Stimulated activated CD4-positive, alpha-beta T cell treated with anti-CD3 and anti-CD28 coated beads, Interleukin-2, amount 100 ng/mL, for 48 hours (primary cell): ENCODE data around the gene SULT6B1.
"Not testable (repeated sequence)": the region's sequence is repeated elsewhere in the genome, so short reads cannot be mapped to it uniquely, and the experiment has no call there.

Experiments used
- DNase-seq, 2 donors: peaks; one replicate each; pipeline ENCODE4 v3.0.0-alpha.2; 2020

SULT6B1 gene

DNA sequence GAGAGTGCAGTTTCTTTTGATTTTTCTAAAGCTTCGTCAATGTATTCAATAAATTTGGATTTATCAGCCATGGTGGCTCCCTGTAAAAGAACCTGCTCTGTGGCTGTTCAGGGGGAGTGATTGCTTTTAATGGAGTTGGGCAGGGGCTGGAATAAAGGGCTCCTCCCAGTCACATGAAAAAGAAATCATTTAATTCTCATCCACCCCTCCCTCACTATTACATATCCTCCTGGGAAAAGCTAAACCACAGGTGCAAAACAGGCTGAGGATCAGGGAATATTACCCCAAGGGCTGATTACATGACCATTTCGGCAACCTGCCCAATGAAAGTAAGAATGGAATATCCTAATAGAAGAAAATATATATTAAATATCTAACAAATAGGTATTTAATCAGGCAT lies at the start of gene SULT6B1:
TSS of gene SULT6B1 (minus strand) at position 101 of the 400 bp plus-strand sequence. CDS start at position 71, 30 bp downstream.
- no peak for DNase-seq

DNA sequence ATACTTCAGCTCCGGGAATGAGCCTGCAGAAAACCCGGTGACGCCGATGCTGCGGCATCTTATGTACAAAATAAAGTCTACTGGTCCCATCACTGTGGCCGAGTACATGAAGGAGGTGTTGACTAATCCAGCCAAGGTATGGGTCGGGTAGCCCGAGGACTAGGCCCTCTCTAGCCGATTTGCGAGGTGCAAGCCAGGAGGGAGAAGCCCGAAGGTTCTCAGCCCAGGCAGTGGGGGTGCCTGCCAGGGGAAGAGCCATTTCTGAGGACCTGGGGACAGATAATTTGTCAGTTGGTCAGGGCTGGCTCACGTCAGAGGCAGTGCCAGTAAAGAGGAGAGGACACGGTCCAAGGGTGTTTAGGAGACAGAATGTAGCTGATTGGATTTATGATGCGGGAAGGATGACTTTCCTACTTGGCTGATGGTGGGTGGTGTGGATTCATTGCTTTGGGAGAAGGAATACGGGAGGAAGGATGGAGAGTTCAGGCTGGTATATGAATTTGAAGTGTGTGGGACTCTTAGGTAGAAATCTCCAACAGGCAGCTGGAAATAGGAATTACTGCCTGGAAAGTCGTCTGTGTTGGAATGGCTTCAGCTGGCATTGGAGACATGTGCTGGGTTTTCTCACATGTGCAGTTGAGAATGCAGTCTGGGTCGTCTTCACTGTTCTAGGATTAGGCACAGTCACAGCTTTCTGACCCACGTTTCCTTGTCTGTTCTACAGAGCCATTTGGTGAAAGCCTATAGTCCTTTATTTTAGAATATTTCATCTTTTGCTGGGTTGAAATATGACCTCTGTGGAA lies 43.9 kb upstream of the SULT6B1 start:
- DNase-seq = no peak

DNA sequence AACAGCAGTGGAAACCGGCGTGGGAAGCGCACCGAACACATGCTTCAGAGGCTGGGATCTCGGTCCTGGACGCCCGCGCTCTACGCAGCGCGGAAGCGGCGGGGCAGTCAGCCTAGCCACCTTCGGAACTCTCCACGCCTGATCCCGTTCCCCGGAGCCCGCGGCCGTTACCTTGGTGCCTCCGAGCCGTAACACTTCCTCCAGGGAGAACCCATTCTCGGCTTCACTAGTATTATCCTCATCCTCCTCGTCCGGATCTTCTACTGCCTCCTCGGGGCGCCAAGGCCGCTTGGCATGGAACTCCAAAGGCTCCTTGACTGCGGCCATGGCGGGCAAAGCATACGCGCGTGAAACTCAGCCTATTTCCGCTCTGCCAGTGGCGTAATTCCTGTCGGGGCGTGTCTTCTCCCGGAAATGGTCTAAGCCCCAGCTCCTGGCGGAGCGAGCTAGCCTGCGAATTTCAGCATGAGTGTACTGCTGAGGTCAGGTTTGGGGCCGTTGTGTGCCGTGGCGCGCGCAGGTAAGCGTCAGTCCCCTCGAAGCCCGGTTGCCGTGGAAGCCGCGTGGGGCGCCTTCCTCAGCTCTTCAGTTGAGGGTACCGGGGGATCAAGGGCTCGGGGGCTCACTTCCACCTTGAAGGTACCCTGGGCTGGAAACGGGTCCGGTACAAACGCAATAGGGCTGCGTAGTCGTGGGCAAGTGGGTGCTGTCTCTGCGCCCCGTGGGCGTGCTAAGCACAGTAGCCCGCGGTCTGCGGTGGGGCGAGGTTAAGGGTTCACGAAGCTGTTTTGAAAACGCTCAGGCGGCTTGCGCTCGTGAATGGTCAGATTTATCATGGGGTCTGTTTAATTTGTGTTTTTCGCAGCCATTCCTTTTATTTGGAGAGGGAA lies 43.0 kb upstream of the SULT6B1 start, which contains the start of the genes CEBPZ and NDUFAF7:
TSS of gene CEBPZ (minus strand) at position 356 of the 890 bp plus-strand sequence. CDS start at position 327, 29 bp downstream.
TSS of gene NDUFAF7 (plus strand) at position 418 of the 890 bp plus-strand sequence. CDS start at position 466, 48 bp downstream.
- peak; percentile 77 to 88 for DNase-seq

DNA sequence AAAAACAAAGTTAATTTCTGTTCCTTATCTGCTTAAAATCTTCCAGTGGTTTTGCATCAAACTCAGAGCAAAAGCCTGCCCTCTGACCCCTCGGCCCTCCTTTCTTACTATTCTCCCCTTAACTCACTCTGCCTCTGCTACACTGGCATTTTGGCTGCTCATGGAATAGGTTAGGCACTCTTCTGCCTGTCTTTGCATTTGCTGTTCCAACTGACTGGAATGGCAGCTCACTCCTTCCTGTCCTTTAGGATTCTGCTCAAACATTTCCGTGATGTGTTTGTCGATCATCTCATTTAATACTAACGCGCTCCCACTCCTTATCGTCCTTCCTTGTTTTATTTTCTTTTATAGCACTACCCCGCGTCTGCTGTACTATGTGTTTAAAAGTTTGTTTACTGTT lies 42.1 kb upstream of the SULT6B1 start:
- DNase-seq = no peak

- no peak for DNase-seq
These were observed 40.3 kb upstream of the SULT6B1 start for GRCh38 chr2:37228788-37229187.

DNA sequence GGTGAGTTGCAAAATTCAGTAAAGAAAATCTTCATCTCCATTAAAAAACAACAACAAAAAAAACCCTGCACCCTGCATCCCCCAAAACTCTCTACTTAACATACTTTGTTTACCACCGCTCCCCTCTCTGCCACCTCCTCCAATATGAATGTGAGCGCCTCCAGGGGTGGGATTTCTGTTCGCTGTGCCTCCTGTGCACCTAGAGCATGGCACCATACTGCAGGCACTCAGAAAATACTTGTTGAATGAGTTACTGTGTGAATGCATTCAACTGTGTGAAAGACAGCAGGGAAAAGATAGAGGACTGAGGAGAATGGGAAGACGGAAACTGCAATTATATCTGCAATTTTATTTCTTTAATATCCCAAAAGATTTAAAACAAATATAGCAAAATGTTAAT lies 38.4 kb upstream of the SULT6B1 start:
- no peak for DNase-seq

GRCh38 chr2:37225129-37225528 lies 36.7 kb upstream of the SULT6B1 start:
- not testable (repeated sequence) for DNase-seq

GRCh38 chr2:37224063-37224462 lies 35.6 kb upstream of the SULT6B1 start:
- DNase-seq = no peak

GRCh38 chr2:37223131-37223530 lies 34.7 kb upstream of the SULT6B1 start:
- DNase-seq = no peak

DNA sequence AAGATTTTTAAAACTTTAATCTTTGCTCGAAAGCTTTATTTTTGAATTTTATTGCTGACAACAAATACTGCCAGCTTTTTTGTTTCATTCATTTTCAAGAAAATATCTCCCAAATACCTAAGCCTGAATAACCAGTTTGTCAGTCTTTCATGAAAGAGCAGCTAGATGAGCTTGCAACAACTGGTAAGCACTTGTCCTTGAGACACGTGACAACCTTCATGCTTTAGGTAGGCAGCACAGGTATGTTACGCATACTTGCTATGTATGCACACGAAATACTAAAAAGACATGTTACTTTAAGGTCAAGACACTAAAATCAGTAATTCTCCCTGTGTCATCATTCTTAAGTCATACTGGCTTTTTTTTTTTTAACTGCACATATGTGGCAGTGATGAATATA lies 30.6 kb upstream of the SULT6B1 start:
- DNase-seq = no peak

DNA sequence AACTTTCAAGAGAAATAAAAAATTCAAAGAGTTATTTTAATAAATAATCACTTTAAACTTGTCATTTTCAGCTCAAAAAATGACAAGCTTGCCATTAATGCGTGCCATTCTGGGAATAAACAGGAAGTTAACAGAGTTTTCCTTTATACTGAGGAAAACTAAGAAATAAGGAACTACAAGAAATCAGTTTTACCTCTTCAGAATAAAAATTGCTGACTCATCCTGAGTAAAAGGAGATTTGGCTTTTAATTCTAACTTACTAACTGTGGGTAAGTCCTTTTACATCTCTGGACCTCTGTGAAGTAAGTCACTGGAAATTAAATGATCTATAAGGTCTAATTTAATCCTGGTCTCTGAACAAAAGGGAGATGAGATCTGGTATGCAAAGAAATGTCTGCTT lies 26.8 kb upstream of the SULT6B1 start:
- DNase-seq = no peak

DNA sequence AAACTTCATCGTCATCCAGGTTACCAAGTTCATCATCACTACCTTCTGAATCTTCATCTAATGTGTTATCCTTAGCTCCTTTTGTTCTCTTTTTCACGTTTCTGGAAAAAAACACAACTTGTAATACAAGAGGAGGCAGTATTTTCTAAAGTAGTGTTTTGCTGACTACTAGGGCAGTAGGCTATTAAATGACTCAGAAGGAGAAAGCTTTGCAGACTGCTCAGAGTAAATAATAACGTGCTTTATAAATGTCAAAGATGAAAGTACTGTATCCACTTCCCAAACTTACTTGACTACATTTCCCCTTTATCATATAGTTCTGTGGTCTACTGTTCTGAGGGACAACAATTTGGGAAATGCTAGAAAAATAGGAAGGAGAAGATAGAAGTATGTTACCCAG lies 23.5 kb upstream of the SULT6B1 start:
- DNase-seq = no peak

DNA sequence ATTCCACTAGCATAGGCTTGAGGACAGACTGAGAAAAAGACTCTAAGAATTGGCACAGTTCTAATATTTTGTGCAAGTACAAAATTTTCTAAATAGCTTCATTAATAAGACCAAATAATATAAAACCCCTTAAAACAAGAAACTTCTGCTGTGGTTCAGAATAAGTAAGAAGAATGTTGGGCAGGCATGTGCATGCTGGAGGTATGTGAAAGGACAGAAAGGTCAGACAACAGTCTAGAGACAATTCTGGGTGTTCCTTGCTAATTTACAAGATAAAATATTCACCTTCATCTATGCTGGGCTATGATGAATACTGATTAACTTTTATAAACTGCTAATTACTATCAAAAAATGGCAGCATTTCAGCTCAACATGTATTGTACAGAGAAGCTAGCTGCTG lies 22.7 kb upstream of the SULT6B1 start:
- no peak for DNase-seq

DNA sequence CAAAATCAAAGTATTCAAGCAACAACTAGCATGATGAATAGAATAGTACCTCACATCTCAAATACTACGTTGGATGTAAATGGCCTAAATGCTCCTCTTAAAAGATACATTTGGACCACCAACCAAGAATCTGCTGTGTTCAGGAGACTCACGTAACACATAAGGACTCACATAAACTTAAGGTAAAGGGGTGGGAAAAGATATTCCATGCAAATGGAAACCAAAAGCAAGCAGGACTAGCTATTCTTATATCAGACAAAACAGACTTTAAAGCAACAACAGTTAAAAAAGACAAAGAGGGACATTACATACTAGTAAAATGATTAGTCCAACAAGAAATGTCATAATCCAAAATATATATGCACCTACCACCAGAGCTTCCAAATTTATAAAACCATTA lies 18.3 kb upstream of the SULT6B1 start:
- not testable (repeated sequence) for DNase-seq

DNA sequence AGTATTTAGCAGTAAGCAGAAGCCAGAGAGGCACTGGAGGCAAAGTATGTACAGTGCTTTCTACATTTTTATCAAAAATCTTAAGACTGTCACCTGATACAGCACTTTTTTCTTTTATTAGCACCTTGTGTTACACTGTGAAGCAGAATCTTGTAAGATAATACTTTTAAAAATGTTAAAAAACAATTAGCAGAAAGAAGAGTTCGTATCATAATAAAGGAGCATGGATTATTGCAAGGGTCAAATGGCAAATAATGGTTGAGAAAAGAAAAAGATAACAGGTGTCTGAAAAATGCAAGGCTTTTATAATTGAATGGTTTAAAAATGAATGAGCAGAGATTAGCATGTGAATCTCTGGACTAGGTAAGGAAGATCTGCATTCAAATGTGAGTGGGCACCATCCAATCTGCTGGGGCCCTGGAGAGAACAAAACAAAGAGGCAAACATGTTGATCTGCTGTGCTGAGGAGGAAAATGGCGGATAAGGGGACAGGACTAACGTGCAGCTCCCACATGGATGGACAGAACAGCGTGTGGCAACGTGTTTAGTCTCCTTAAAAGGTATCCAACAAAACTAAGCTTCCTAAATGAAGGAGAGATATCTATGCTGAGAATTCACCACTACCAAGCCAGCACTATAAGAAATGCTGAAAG lies 17.3 kb upstream of the SULT6B1 start:
- no peak for DNase-seq

DNA sequence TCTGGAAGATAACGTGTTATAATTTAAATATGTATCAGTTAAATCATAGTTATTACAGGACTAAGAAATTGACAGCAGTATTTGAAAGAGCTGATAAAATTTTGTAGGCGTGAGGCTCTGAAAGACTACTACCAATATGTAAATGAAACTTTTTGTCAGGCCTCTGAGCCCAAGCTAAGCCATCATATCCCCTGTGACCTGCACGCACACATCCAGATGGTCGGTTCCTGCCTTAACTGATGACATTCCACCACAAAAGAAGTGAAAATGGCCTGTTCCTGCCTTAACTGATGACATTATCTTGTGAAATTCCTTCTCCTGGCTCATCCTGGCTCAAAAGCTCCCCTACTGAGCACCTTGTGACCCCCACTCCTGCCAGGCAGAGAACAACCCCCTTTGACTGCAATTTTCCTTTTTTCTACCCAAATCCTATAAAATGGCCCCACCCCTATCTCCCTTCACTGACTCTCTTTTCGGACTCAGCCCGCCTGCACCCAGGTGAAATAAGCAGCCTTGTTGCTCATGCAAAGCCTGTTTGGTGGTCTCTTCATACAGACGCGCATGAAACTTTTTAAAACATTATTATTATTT lies 16.7 kb upstream of the SULT6B1 start:
- DNase-seq = not testable (repeated sequence)

- no peak for DNase-seq
These were observed 15.2 kb upstream of the SULT6B1 start for GRCh38 chr2:37203708-37204107.

DNA sequence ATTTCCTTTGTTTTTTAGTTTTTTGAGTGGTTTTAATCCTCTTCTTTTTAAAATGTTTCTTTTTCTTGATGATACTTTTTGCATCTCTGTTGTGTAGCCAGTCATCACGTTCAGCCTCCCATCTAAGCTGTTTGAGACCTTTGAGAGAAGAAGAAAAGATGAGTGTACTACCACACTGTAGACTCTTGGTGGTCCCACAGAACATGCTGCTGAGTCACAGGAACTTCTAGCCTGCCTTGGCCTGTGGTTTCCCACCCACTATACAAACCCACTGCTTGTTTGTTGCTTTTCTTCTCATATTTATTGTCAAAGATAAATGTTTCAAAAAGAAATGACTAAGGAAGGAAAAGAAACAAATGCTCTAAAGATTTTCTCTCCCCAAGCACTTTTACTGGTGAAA lies 13.3 kb upstream of the SULT6B1 start:
- DNase-seq = no peak

DNA sequence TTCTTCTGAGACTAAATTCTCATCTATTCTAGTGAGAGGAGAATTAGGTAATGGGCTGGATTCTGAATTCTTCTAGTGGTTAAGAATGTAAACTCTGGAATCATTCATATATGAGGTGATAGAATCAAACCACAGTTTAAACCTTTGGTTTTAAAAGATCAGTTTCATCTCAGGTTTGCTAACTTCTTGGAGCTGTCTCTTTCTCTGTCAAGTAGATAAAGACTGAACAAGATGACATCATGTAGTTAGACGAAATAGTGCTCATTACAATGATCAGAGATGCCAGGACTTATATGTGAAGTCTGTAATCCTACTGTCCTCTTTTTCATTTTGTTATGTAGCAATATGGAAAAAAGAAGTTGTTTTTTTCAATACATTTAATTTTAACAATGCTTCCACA lies 12.7 kb upstream of the SULT6B1 start:
- no peak for DNase-seq

- DNase-seq = no peak
These were observed 10.2 kb upstream of the SULT6B1 start for GRCh38 chr2:37198681-37199065.

- peak; percentile 88 to 91 for DNase-seq
These were observed 8.1 kb upstream of the SULT6B1 start, which contains the start of gene CEBPZOS for GRCh38 chr2:37196320-37197195. CEBPZOS (plus strand) TSS chr2:37196496; CDS start chr2:37199705, 3,209 bp downstream.
